Endothelial cell of umbilical vein (primary cell): ENCODE results near the gene OSBPL1A.

Source experiments
- EZH2 ChIP-seq: IDR thresholded peaks from 2 replicates; pipeline ENCODE4 v1.6.1; 2012; ENCODE audit warnings: borderline replicate concordance, low read depth, mild to moderate bottlenecking, moderate library complexity, low read length, inconsistent platforms; ENCODE audit not compliant: severe bottlenecking
- FOS ChIP-seq: IDR thresholded peaks from 2 replicates; pipeline ENCODE4 v1.6.1; 2011; ENCODE audit warnings: mild to moderate bottlenecking, low read length, moderate library complexity, borderline replicate concordance; ENCODE audit not compliant: insufficient read depth
- GATA2 ChIP-seq: IDR thresholded peaks from 2 replicates; pipeline ENCODE4 v1.7.0; 2011; ENCODE audit warnings: low read depth, mild to moderate bottlenecking, moderate library complexity, mixed read lengths, low read length; ENCODE audit not compliant: insufficient read length, insufficient read depth
- JUN ChIP-seq: IDR thresholded peaks from 2 replicates; pipeline ENCODE4 v1.6.1; 2011; ENCODE audit warnings: borderline replicate concordance, low read depth; ENCODE audit not compliant: insufficient read length, insufficient read depth
- MAX ChIP-seq: IDR thresholded peaks from 2 replicates; pipeline ENCODE4 v1.6.1; 2011; ENCODE audit not compliant: insufficient read depth, insufficient read length
- MYC ChIP-seq: IDR thresholded peaks from one replicate; pipeline ENCODE4 v1.6.1; 2011; ENCODE audit warnings: mild to moderate bottlenecking, low read depth, low read length
- POLR2A ChIP-seq: IDR thresholded peaks from 2 replicates; pipeline ENCODE4 v1.6.1; 2012; ENCODE audit warnings: low read depth, mild to moderate bottlenecking, control low read depth, low read length
- POLR2AphosphoS5 ChIP-seq: IDR thresholded peaks from 2 replicates; pipeline ENCODE4 v1.6.1; 2012; ENCODE audit warnings: low read depth, mild to moderate bottlenecking, control low read depth, low read length, moderate library complexity; ENCODE audit not compliant: insufficient read depth
- TF ChIP-seq, protein P1 (sequence below), 2 donors: IDR thresholded peaks; 1 replicate in 1 of 2; 2 replicates in 1 of 2; pipeline ENCODE4 v1.5.1; 2011; ENCODE audit warnings: low read length in 2 of 2, mild to moderate bottlenecking in 2 of 2, moderate library complexity in 2 of 2, control low read depth in 1 of 2, inconsistent platforms in 1 of 2, low read depth in 1 of 2; ENCODE audit not compliant: insufficient read depth in 1 of 2; ENCODE audit errors: extremely low read depth in 1 of 2

DNA sequence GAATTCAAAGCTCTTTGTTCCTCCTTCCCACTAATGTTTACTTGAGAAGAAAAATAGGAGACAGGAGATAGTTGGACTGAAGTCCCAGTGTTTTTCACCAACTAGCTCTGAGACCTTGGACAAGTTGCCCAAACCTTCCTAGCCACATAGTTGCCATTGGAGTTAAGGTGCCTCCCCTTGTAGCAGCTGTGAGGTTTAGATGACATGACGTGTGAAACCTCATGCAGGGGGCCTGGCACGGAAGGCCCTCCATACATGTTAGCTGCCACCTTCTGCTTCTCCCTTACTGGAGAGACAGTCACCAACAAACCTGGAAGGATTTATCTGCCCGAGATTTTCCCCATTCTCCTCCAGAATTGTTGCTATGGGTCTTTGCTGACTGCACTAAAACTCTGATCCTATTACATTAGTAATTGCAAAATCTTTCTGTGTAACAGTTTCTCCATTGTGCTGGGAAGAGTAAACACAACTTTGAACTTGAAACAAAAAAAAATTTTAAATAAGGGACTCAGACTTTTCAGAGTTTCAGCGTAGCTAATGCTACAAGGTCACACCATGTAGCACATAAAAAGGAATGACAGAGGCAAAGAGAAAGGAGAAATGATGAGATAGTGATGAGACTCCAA is 282.6 kb downstream of the OSBPL1A start:
- TF ChIP-seq JUN (no peak), POLR2AphosphoS5 (no peak), FOS (no peak), POLR2A (no peak), EZH2 (no peak), MAX (no peak), GATA2 (no peak), MYC (no peak)
- TF ChIP-seq, protein P1, sequence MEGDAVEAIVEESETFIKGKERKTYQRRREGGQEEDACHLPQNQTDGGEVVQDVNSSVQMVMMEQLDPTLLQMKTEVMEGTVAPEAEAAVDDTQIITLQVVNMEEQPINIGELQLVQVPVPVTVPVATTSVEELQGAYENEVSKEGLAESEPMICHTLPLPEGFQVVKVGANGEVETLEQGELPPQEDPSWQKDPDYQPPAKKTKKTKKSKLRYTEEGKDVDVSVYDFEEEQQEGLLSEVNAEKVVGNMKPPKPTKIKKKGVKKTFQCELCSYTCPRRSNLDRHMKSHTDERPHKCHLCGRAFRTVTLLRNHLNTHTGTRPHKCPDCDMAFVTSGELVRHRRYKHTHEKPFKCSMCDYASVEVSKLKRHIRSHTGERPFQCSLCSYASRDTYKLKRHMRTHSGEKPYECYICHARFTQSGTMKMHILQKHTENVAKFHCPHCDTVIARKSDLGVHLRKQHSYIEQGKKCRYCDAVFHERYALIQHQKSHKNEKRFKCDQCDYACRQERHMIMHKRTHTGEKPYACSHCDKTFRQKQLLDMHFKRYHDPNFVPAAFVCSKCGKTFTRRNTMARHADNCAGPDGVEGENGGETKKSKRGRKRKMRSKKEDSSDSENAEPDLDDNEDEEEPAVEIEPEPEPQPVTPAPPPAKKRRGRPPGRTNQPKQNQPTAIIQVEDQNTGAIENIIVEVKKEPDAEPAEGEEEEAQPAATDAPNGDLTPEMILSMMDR (IDR thresholded peaks at IDR 0.05; ENCODE audit: extremely low read depth in 1 of 2, insufficient read depth in 1 of 2, low read depth in 1 of 2, low read length in 2 of 2), result no peak
